HCT116 (cell line): ENCODE results near the gene IFT52.
"Not testable (repeated sequence)": the region's sequence is repeated elsewhere in the genome, so short reads cannot be mapped to it uniquely, and the experiment has no call there.

Source experiments
- CBX3 ChIP-seq: IDR thresholded peaks from 2 replicates; pipeline ENCODE4 v1.6.1; 2012; ENCODE audit warnings: low read depth
- EZH2 ChIP-seq: fragments of 200-600 bp; sonication (generic); IDR thresholded peaks from 2 replicates; pipeline ENCODE4 v1.6.1; 2017; ENCODE audit warnings: antibody characterized with exemption, mixed run types
- POLR2A ChIP-seq: IDR thresholded peaks from 2 replicates; pipeline ENCODE4 v1.7.0; 2011; ENCODE audit warnings: borderline replicate concordance; ENCODE audit not compliant: insufficient read depth, insufficient read length; ENCODE audit errors: extremely low read depth
- POLR2AphosphoS5 ChIP-seq: IDR thresholded peaks from 2 replicates; pipeline ENCODE4 v1.6.1; 2011; ENCODE audit warnings: mild to moderate bottlenecking, low read depth, low read length, moderate library complexity
- SIN3A ChIP-seq: IDR thresholded peaks from 2 replicates; pipeline ENCODE4 v1.6.1; 2012; ENCODE audit warnings: low read depth
- TCF7L2 ChIP-seq: IDR thresholded peaks from 2 replicates; pipeline ENCODE4 v1.7.0; 2011; ENCODE audit warnings: borderline replicate concordance, inconsistent platforms; ENCODE audit not compliant: insufficient read depth, insufficient read length; ENCODE audit errors: extremely low read depth
- YY1 ChIP-seq: IDR thresholded peaks from 2 replicates; pipeline ENCODE4 v1.6.1; 2011; ENCODE audit warnings: low read length, low read depth, moderate library complexity, mild to moderate bottlenecking; ENCODE audit not compliant: insufficient replicate concordance; ENCODE audit errors: extremely low read depth
- TF ChIP-seq, protein P1 (sequence below), 3 experiments: fragments of 200-600 bp in 1 of 3; sonication (generic) in 1 of 3; IDR thresholded peaks in 2 of 3; conservative IDR thresholded peaks in 1 of 3; 2 replicates each; pipeline ENCODE4 v1.5.1; 2012 to 2017; ENCODE audit warnings: low read depth in 2 of 3, low read length in 2 of 3, antibody characterized with exemption in 1 of 3, borderline replicate concordance in 1 of 3, control low read depth in 1 of 3, mild to moderate bottlenecking in 1 of 3, mixed read lengths in 1 of 3, mixed run types in 1 of 3, moderate library complexity in 1 of 3; ENCODE audit not compliant: insufficient read depth in 1 of 3

DNA sequence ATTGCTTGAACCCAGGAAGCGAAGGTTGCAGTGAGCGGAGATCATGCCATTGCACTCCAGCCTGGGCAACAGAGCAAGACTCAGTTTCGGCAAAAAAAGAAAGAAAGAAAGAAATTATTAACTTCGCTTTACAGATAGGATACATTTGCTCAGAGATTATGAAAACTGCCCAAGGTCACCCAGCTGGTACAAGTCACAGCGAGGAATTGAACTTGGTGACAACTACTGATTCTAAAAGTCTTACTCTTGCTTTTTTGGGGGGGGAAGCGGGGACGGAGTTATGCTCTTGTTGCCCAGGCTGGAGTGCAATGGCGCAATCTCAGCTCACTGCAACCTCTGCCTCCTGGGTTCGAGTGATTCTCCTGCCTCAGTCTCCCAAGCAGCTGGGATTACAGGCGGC lies 2.2 kb upstream of the IFT52 start:
- TF ChIP-seq, protein P1, sequence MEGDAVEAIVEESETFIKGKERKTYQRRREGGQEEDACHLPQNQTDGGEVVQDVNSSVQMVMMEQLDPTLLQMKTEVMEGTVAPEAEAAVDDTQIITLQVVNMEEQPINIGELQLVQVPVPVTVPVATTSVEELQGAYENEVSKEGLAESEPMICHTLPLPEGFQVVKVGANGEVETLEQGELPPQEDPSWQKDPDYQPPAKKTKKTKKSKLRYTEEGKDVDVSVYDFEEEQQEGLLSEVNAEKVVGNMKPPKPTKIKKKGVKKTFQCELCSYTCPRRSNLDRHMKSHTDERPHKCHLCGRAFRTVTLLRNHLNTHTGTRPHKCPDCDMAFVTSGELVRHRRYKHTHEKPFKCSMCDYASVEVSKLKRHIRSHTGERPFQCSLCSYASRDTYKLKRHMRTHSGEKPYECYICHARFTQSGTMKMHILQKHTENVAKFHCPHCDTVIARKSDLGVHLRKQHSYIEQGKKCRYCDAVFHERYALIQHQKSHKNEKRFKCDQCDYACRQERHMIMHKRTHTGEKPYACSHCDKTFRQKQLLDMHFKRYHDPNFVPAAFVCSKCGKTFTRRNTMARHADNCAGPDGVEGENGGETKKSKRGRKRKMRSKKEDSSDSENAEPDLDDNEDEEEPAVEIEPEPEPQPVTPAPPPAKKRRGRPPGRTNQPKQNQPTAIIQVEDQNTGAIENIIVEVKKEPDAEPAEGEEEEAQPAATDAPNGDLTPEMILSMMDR (IDR thresholded peaks at IDR 0.05 in 2 of 3, conservative IDR thresholded peaks at IDR 0.05 in 1 of 3; ENCODE audit: borderline replicate concordance in 1 of 3, insufficient read depth in 1 of 3, low read depth in 2 of 3, low read length in 2 of 3): not testable (repeated sequence)
- not testable (repeated sequence) for TF ChIP-seq CBX3, SIN3A, POLR2A, POLR2AphosphoS5, TCF7L2, YY1, EZH2
